WTC11 (cell line): ENCODE measurements around the gene KCNC4. TPM values are rescaled to one million over a fixed set of nuclear protein-coding genes. Genes with fewer than 3 reads are reported as not detected.

Source experiments
- ATAC-seq: fragments of 200-7000 bp; cut with Tn5 transposase; 2 replicates; pipeline ENCODE4 v1.10.0; 2021; ENCODE audit warnings: mild to moderate bottlenecking, moderate library complexity
- CTCF ChIA-PET: fragments of 300-600 bp; sonication (Branson Sonifier 250); formaldehyde crosslinking; loops from one replicate; lab custom pipeline; 2021; ENCODE audit warnings: antibody characterized with exemption; lab: Charles Lee
- POLR2A ChIA-PET: fragments of 350-600 bp; sonication (Branson Sonifier 250); formaldehyde crosslinking; loops from one replicate; lab custom pipeline; 2021; ENCODE audit warnings: antibody characterized with exemption; lab: Charles Lee
- DNase-seq: peaks from one replicate; pipeline ENCODE4 v3.0.0; 2021; ENCODE audit warnings: low spot score
- H3K27ac Mint-ChIP-seq: 2 replicates; pipeline ENCODE4 v1.8.0; 2021; ENCODE audit warnings: mixed read lengths
- H3K27me3 Mint-ChIP-seq: 2 replicates; pipeline ENCODE4 v1.8.0; 2021; ENCODE audit warnings: low read depth, mild to moderate bottlenecking, moderate library complexity, mixed read lengths
- H3K36me3 Mint-ChIP-seq: 2 replicates; pipeline ENCODE4 v1.8.0; 2021; ENCODE audit warnings: mixed read lengths
- H3K4me1 Mint-ChIP-seq: 2 replicates; pipeline ENCODE4 v1.8.0; 2022; ENCODE audit warnings: mixed read lengths
- H3K4me3 Mint-ChIP-seq: 2 replicates; pipeline ENCODE4 v1.8.0; 2021; ENCODE audit warnings: mild to moderate bottlenecking, moderate library complexity, mixed read lengths
- H3K9me3 Mint-ChIP-seq: 2 replicates; pipeline ENCODE4 v1.8.0; 2021; ENCODE audit warnings: mixed read lengths
- ARID4B ChIP-seq: sonication (generic); formaldehyde crosslinking; IDR thresholded peaks from 2 replicates; pipeline ENCODE4 v1.8.0; 2023; ENCODE audit warnings: missing genetic modification reagents, mild to moderate bottlenecking, borderline replicate concordance
- ATF2 ChIP-seq: sonication (generic); formaldehyde crosslinking; IDR thresholded peaks from 2 replicates; pipeline ENCODE4 v1.8.1; 2022; ENCODE audit warnings: low read depth, missing genetic modification reagents, borderline replicate concordance
- CREB1 ChIP-seq: sonication (generic); formaldehyde crosslinking; IDR thresholded peaks from 2 replicates; pipeline ENCODE4 v1.8.0; 2023; ENCODE audit warnings: mild to moderate bottlenecking, missing genetic modification reagents
- CREM ChIP-seq: sonication (generic); formaldehyde crosslinking; IDR thresholded peaks from 2 replicates; pipeline ENCODE4 v1.8.1; 2022; ENCODE audit warnings: mild to moderate bottlenecking, missing genetic modification reagents, moderate library complexity
- E2F4 ChIP-seq: sonication (generic); formaldehyde crosslinking; IDR thresholded peaks from 2 replicates; pipeline ENCODE4 v1.8.1; 2022; ENCODE audit warnings: low read depth, mild to moderate bottlenecking, moderate library complexity, missing genetic modification reagents, borderline replicate concordance
- E2F5 ChIP-seq: sonication (generic); formaldehyde crosslinking; IDR thresholded peaks from 2 replicates; pipeline ENCODE4 v1.8.1; 2022; ENCODE audit warnings: mild to moderate bottlenecking, moderate library complexity, missing genetic modification reagents
- ESRRA ChIP-seq: sonication (generic); formaldehyde crosslinking; IDR thresholded peaks from 2 replicates; pipeline ENCODE4 v1.8.1; 2022; ENCODE audit warnings: mild to moderate bottlenecking, missing genetic modification reagents, borderline replicate concordance
- FOXK1 ChIP-seq: sonication (generic); formaldehyde crosslinking; IDR thresholded peaks from 2 replicates; pipeline ENCODE4 v1.8.0; 2022; ENCODE audit warnings: mild to moderate bottlenecking, moderate library complexity, missing genetic modification reagents
- GABPB1 ChIP-seq: sonication (generic); formaldehyde crosslinking; IDR thresholded peaks from 2 replicates; pipeline ENCODE4 v1.8.1; 2023; ENCODE audit warnings: mild to moderate bottlenecking, missing genetic modification reagents
- IRF1 ChIP-seq: sonication (generic); formaldehyde crosslinking; IDR thresholded peaks from 2 replicates; pipeline ENCODE4 v1.8.0; 2023; ENCODE audit warnings: missing genetic modification reagents
- MXD4 ChIP-seq: fragments of 250-450 bp; sonication (Bioruptor Pico); IDR thresholded peaks from 2 replicates; pipeline ENCODE4 v1.8.0; 2021; ENCODE audit warnings: mild to moderate bottlenecking, moderate library complexity, borderline replicate concordance
- NR1H2 ChIP-seq: sonication (generic); formaldehyde crosslinking; IDR thresholded peaks from 2 replicates; pipeline ENCODE4 v1.9.0; 2021; ENCODE audit warnings: mild to moderate bottlenecking, moderate library complexity, missing genetic modification reagents
- NR3C1 ChIP-seq: sonication (generic); formaldehyde crosslinking; conservative IDR thresholded peaks from 2 replicates; pipeline ENCODE4 v1.8.1; 2023; ENCODE audit warnings: low read depth, mild to moderate bottlenecking, missing genetic modification reagents
- RELA ChIP-seq: sonication (generic); formaldehyde crosslinking; IDR thresholded peaks from 2 replicates; pipeline ENCODE4 v1.8.1; 2022; ENCODE audit warnings: missing genetic modification reagents, mild to moderate bottlenecking, borderline replicate concordance
- RORB ChIP-seq: fragments of 250-450 bp; sonication (Bioruptor Pico); IDR thresholded peaks from 2 replicates; pipeline ENCODE4 v1.9.0; 2021; ENCODE audit warnings: mild to moderate bottlenecking
- SMAD4 ChIP-seq: sonication (generic); formaldehyde crosslinking; IDR thresholded peaks from 2 replicates; pipeline ENCODE4 v1.8.0; 2022; ENCODE audit warnings: mild to moderate bottlenecking, missing genetic modification reagents
- SOX15 ChIP-seq: fragments of 250-450 bp; sonication (Bioruptor Pico); IDR thresholded peaks from 2 replicates; pipeline ENCODE4 v1.9.0; 2021; ENCODE audit warnings: mild to moderate bottlenecking
- SP1 ChIP-seq: sonication (generic); formaldehyde crosslinking; conservative IDR thresholded peaks from 2 replicates; pipeline ENCODE4 v1.8.1; 2022; ENCODE audit warnings: missing genetic modification reagents
- USF1 ChIP-seq: sonication (generic); formaldehyde crosslinking; IDR thresholded peaks from 2 replicates; pipeline ENCODE4 v1.8.0; 2022; ENCODE audit warnings: mild to moderate bottlenecking, missing genetic modification reagents
- ZBTB21 ChIP-seq: sonication (generic); formaldehyde crosslinking; IDR thresholded peaks from 2 replicates; pipeline ENCODE4 v1.8.1; 2023; ENCODE audit warnings: mild to moderate bottlenecking, missing genetic modification reagents, borderline replicate concordance
- ZNF263 ChIP-seq: sonication (generic); formaldehyde crosslinking; IDR thresholded peaks from 2 replicates; pipeline ENCODE4 v1.8.1; 2022; ENCODE audit warnings: low read depth, mild to moderate bottlenecking, moderate library complexity, missing genetic modification reagents
- ZNF416 ChIP-seq: fragments of 250-450 bp; sonication (Bioruptor Pico); IDR thresholded peaks from 2 replicates; pipeline ENCODE4 v1.9.0; 2021; ENCODE audit warnings: mild to moderate bottlenecking, inconsistent platforms
- ZSCAN18 ChIP-seq: fragments of 250-450 bp; sonication (Bioruptor Pico); IDR thresholded peaks from 2 replicates; pipeline ENCODE4 v2.1.2; 2022; ENCODE audit warnings: mild to moderate bottlenecking, moderate library complexity
- total RNA-seq: library from RNA; stranded (reverse); gene quantifications from 3 replicates; pipeline ENCODE4 v1.2.3, GENCODE V29; 2021
- TF ChIP-seq, protein P1 (sequence below): sonication (generic); formaldehyde crosslinking; IDR thresholded peaks from 2 replicates; pipeline ENCODE4 v1.8.0; 2022; ENCODE audit warnings: mild to moderate bottlenecking, missing genetic modification reagents

The KCNC4 gene
- total RNA-seq, 1 experiment from 2014 or later: 19.9 TPM

DNA sequence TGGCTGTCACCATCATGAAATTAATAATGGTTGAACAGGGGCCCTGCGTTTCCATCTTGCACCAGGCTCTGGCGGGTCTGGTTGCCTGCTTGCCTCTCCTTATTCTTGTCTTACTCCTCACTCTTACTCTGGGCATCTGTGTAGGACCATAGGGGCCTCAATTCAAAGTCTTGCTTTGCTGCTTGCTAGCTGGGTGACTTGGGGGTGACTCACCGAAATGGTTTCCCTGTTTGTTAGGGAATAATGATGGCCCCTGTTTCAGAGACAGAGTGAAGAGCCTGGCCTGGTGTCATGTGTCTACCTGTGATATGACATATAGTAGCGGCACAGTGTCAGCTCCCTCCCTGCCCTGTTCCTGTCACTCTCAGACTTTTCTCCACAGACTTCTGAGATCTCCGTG lies 24.6 kb downstream of the KCNC4 start (continued):
- no peak for TF ChIP-seq ZNF416 (CRISPR knock-in tag)
- TF ChIP-seq RELA (CRISPR knock-in tag): no peak
- TF ChIP-seq SOX15: no peak
- no peak for TF ChIP-seq ZNF263 (CRISPR knock-in tag)
- no peak for TF ChIP-seq SMAD4
- TF ChIP-seq, protein P1, sequence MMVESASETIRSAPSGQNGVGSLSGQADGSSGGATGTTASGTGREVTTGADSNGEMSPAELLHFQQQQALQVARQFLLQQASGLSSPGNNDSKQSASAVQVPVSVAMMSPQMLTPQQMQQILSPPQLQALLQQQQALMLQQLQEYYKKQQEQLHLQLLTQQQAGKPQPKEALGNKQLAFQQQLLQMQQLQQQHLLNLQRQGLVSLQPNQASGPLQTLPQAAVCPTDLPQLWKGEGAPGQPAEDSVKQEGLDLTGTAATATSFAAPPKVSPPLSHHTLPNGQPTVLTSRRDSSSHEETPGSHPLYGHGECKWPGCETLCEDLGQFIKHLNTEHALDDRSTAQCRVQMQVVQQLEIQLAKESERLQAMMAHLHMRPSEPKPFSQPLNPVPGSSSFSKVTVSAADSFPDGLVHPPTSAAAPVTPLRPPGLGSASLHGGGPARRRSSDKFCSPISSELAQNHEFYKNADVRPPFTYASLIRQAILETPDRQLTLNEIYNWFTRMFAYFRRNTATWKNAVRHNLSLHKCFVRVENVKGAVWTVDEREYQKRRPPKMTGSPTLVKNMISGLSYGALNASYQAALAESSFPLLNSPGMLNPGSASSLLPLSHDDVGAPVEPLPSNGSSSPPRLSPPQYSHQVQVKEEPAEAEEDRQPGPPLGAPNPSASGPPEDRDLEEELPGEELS: no peak

DNA sequence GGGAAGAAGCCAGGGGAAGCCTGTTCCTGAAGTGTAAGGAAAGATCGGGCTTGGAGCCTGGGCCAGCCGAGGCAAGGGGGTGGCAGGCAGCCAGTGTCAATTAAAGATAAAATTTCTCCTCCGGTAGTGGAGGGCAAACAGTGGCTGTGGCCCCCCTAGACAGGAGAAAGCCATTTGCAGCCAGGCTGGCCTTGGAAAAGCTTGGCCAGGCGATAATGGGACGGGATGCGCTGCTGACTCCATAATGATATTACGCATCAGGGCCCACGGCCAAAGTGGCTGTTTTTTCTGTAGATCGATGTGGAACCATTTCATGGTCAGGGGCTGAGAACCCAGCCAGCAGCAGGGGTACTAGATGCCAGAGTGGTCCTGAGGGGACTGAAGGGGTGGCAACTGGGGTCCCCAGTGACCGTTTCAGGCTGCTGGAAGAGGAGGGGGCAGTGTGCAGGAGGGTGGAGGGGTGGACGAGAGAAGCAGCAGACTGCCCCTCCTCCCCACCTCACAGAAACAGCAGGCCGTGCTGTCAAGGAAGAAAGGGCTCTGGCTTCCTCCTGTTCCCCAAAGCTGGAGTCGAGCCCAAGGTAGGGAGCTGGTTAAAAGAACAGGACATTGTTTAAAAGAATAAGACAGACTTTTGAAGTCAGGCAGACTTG lies 25.2 kb downstream of the KCNC4 start:
- POLR2A ChIA-PET: no interaction called here
- Mint-ChIP-seq H3K4me3 (no peak overlapping the region), H3K27ac (no peak overlapping the region), H3K4me1 (peaks cover 17% of the 10 kb centered on the region), H3K27me3 (no peaks in the 10 kb centered on the region), H3K36me3 (peaks cover 29% of the 10 kb centered on the region), H3K9me3 (peaks cover 9% of the 10 kb centered on the region)
- DNase-seq: no peak
- CTCF ChIA-PET: interaction anchor here (1.4 to 4.1 kb wide), 2 partner anchors 28 to 77 kb away, joined by 3 to 12 read pairs; no protein-coding TSS in a partner anchor
- no peak for ATAC-seq
- TF ChIP-seq GABPB1 (CRISPR knock-in tag) (no peak), ATF2 (CRISPR knock-in tag) (no peak), CREM (CRISPR knock-in tag) (no peak), MXD4 (no peak), E2F5 (CRISPR knock-in tag) (no peak), NR1H2 (CRISPR knock-in tag) (no peak), ZSCAN18 (CRISPR knock-in tag) (no peak), FOXK1 (no peak), CREB1 (CRISPR knock-in tag) (no peak), ARID4B (CRISPR knock-in tag) (no peak), USF1 (no peak), IRF1 (no peak), E2F4 (no peak), ZBTB21 (CRISPR knock-in tag) (no peak), SP1 (CRISPR knock-in tag) (no peak), NR3C1 (no peak), ESRRA (no peak), RORB (CRISPR knock-in tag) (no peak)
